ENCODE data around the gene LCN6. TPM values are rescaled to one million over a fixed set of nuclear protein-coding genes. Genes with fewer than 3 reads are reported as not detected.

LCN6 gene
- total and polyA plus RNA-seq, 9 of the 15 experiments (the other 6 are each of a cell fraction or from before 2014, with no cell fraction given), result 0.10 to 0.45 (median 0.37) TPM; not detected in 5

DNA sequence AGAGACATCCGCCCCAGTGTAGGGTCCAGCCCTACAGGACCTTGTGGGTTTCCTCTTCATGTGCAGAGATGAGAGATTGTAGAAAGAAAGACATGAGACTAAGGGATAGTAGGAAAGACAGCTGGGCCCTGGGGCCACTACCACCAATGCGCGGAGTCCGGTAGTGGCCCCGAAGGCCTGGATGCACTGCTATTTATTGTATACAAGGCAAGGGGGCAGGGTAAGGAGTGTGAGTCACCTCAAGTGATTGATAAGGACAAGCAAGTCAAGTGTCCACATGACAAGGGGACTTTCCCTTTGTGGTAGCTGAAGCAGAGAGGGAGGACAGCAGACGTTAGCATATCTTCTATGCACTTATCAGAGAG, 36.7 kb upstream of the LCN6 start (continued):
- TF ChIP-seq, protein P1, sequence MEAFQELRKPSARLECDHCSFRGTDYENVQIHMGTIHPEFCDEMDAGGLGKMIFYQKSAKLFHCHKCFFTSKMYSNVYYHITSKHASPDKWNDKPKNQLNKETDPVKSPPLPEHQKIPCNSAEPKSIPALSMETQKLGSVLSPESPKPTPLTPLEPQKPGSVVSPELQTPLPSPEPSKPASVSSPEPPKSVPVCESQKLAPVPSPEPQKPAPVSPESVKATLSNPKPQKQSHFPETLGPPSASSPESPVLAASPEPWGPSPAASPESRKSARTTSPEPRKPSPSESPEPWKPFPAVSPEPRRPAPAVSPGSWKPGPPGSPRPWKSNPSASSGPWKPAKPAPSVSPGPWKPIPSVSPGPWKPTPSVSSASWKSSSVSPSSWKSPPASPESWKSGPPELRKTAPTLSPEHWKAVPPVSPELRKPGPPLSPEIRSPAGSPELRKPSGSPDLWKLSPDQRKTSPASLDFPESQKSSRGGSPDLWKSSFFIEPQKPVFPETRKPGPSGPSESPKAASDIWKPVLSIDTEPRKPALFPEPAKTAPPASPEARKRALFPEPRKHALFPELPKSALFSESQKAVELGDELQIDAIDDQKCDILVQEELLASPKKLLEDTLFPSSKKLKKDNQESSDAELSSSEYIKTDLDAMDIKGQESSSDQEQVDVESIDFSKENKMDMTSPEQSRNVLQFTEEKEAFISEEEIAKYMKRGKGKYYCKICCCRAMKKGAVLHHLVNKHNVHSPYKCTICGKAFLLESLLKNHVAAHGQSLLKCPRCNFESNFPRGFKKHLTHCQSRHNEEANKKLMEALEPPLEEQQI (IDR thresholded peaks at IDR 0.05), result no peak
- TF ChIP-seq ZNF699 (CRISPR knock-in tag; IDR thresholded peaks at IDR 0.05; ENCODE audit: insufficient replicate concordance), result no peak
- TF ChIP-seq NR4A1 (CRISPR knock-in tag; IDR thresholded peaks at IDR 0.05), result no peak
- TF ChIP-seq NR4A1 (tag; IDR thresholded peaks at IDR 0.05), result no peak
- no peak for TF ChIP-seq SIX5 (IDR thresholded peaks at IDR 0.05; ENCODE audit: borderline replicate concordance in 1 of 2, insufficient read depth in 1 of 2, low read depth in 1 of 2, low read length in 2 of 2)
- TF ChIP-seq IFI16 (CRISPR knock-in tag; IDR thresholded peaks at IDR 0.05), result no peak
- TF ChIP-seq DPF2 (IDR thresholded peaks at IDR 0.05), result peak; percentile 81
- no peak for TF ChIP-seq SMAD4 (CRISPR knock-in tag; conservative IDR thresholded peaks at IDR 0.05)
- TF ChIP-seq SREBF1 (IDR thresholded peaks at IDR 0.05; ENCODE audit: borderline replicate concordance, low read depth, low read length), result no peak
- no peak for TF ChIP-seq ZNF76 (CRISPR knock-in tag; IDR thresholded peaks at IDR 0.05; ENCODE audit: borderline replicate concordance)
- TF ChIP-seq PTBP1 (IDR thresholded peaks at IDR 0.05; ENCODE audit: low read depth, low read length), result no peak
- no peak for TF ChIP-seq SIN3B (IDR thresholded peaks at IDR 0.05; ENCODE audit: low read depth)
- TF ChIP-seq ZNF431 (CRISPR knock-in tag; IDR thresholded peaks at IDR 0.05), result no peak
- TF ChIP-seq, protein P2, sequence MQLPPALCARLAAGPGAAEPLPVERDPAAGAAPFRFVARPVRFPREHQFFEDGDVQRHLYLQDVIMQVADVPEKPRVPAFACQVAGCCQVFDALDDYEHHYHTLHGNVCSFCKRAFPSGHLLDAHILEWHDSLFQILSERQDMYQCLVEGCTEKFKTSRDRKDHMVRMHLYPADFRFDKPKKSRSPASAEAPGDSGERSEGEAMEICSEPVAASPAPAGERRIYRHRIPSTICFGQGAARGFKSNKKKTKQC (CRISPR knock-in tag; IDR thresholded peaks at IDR 0.05), result no peak
- no peak for TF ChIP-seq PPARD (CRISPR knock-in tag; IDR thresholded peaks at IDR 0.05)
- no peak for TF ChIP-seq ZNF253 (CRISPR knock-in tag; conservative IDR thresholded peaks at IDR 0.05)
- TF ChIP-seq MAFG (tag; conservative IDR thresholded peaks at IDR 0.05), result no peak
- TF ChIP-seq, protein P3, sequence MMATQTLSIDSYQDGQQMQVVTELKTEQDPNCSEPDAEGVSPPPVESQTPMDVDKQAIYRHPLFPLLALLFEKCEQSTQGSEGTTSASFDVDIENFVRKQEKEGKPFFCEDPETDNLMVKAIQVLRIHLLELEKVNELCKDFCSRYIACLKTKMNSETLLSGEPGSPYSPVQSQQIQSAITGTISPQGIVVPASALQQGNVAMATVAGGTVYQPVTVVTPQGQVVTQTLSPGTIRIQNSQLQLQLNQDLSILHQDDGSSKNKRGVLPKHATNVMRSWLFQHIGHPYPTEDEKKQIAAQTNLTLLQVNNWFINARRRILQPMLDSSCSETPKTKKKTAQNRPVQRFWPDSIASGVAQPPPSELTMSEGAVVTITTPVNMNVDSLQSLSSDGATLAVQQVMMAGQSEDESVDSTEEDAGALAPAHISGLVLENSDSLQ (IDR thresholded peaks at IDR 0.05), result peak; percentile 62
- peak; percentile 14 to 27; a peak in 1 of 4 replicates for TF ChIP-seq NRF1 (conservative IDR thresholded peaks at IDR 0.05 in 1 of 2, IDR thresholded peaks at IDR 0.05 in 1 of 2)
- TF ChIP-seq MYNN (IDR thresholded peaks at IDR 0.05), result no peak
- no peak for TF ChIP-seq MYNN (CRISPR knock-in tag; IDR thresholded peaks at IDR 0.05)
- TF ChIP-seq, protein P4, sequence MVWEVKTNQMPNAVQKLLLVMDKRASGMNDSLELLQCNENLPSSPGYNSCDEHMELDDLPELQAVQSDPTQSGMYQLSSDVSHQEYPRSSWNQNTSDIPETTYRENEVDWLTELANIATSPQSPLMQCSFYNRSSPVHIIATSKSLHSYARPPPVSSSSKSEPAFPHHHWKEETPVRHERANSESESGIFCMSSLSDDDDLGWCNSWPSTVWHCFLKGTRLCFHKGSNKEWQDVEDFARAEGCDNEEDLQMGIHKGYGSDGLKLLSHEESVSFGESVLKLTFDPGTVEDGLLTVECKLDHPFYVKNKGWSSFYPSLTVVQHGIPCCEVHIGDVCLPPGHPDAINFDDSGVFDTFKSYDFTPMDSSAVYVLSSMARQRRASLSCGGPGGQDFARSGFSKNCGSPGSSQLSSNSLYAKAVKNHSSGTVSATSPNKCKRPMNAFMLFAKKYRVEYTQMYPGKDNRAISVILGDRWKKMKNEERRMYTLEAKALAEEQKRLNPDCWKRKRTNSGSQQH (CRISPR knock-in tag; IDR thresholded peaks at IDR 0.05), result no peak
- TF ChIP-seq, protein P5, sequence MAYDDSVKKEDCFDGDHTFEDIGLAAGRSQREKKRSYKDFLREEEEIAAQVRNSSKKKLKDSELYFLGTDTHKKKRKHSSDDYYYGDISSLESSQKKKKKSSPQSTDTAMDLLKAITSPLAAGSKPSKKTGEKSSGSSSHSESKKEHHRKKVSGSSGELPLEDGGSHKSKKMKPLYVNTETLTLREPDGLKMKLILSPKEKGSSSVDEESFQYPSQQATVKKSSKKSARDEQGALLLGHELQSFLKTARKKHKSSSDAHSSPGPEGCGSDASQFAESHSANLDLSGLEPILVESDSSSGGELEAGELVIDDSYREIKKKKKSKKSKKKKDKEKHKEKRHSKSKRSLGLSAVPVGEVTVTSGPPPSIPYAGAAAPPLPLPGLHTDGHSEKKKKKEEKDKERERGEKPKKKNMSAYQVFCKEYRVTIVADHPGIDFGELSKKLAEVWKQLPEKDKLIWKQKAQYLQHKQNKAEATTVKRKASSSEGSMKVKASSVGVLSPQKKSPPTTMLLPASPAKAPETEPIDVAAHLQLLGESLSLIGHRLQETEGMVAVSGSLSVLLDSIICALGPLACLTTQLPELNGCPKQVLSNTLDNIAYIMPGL (CRISPR knock-in tag; IDR thresholded peaks at IDR 0.05), result no peak
- no peak for TF ChIP-seq RB1 (IDR thresholded peaks at IDR 0.05; ENCODE audit: low read depth)

Data from K562 (cell line).